Hepatocyte (in vitro differentiated cells): ENCODE results near the gene ZNF26. TPM values are rescaled to one million over a fixed set of nuclear protein-coding genes. Genes with fewer than 3 reads are reported as not detected.

ENCODE experiments used
- DNase-seq: peaks from one replicate; pipeline ENCODE4 v3.0.0-alpha.2; 2016; ENCODE audit warnings: low spot score
- H2AFZ ChIP-seq: fragments of 200-600 bp; sonication (generic); 2 replicates; pipeline ENCODE4 v1.6.0; 2016; ENCODE audit warnings: antibody characterized with exemption, mild to moderate bottlenecking
- H3K27ac ChIP-seq: fragments of 200-600 bp; sonication (generic); 2 replicates; pipeline ENCODE4 v1.5.1; 2016; ENCODE audit warnings: mild to moderate bottlenecking
- H3K27me3 ChIP-seq: fragments of 200-600 bp; sonication (generic); 2 replicates; pipeline ENCODE4 v1.6.1; 2016
- H3K36me3 ChIP-seq: fragments of 200-600 bp; sonication (generic); replicated peaks from 2 replicates; pipeline ENCODE4 v1.5.1; 2016; ENCODE audit warnings: low read depth; ENCODE audit not compliant: insufficient read depth
- H3K4me1 ChIP-seq: fragments of 200-600 bp; sonication (generic); 2 replicates; pipeline ENCODE4 v1.5.1; 2016; ENCODE audit warnings: mild to moderate bottlenecking, moderate library complexity; ENCODE audit not compliant: insufficient read depth
- H3K4me2 ChIP-seq: fragments of 200-600 bp; sonication (generic); 2 replicates; pipeline ENCODE4 v1.6.0; 2016
- H3K4me3 ChIP-seq: fragments of 200-600 bp; sonication (generic); 2 replicates; pipeline ENCODE4 v1.5.1; 2016; ENCODE audit warnings: mild to moderate bottlenecking
- H3K79me2 ChIP-seq: fragments of 200-600 bp; sonication (generic); 2 replicates; pipeline ENCODE4 v1.6.0; 2017; ENCODE audit warnings: mild to moderate bottlenecking
- H3K9me2 ChIP-seq: fragments of 200-600 bp; sonication (generic); replicated peaks from 2 replicates; pipeline ENCODE4 v1.6.0; 2017; ENCODE audit warnings: mild to moderate bottlenecking; ENCODE audit not compliant: insufficient read depth
- H3K9me3 ChIP-seq: fragments of 200-600 bp; sonication (generic); 2 replicates; pipeline ENCODE4 v1.5.1; 2016; ENCODE audit warnings: low read depth, mild to moderate bottlenecking
- H4K20me1 ChIP-seq: fragments of 200-600 bp; sonication (generic); 2 replicates; pipeline ENCODE4 v1.6.0; 2016; ENCODE audit warnings: mild to moderate bottlenecking; ENCODE audit not compliant: insufficient read depth, poor library complexity, severe bottlenecking
- CTCF ChIP-seq: fragments of 200-600 bp; sonication (generic); IDR thresholded peaks from 2 replicates; pipeline ENCODE4 v1.5.1; 2016; ENCODE audit warnings: antibody characterized with exemption, mild to moderate bottlenecking; ENCODE audit not compliant: poor library complexity
- EZH2 ChIP-seq: fragments of 200-600 bp; sonication (generic); IDR thresholded peaks from 2 replicates; pipeline ENCODE4 v1.6.1; 2016; ENCODE audit warnings: antibody characterized with exemption, mild to moderate bottlenecking, borderline replicate concordance
- EZH2phosphoT487 ChIP-seq: fragments of 200-600 bp; sonication (generic); IDR thresholded peaks from one replicate; pipeline ENCODE4 v1.6.1; 2018; ENCODE audit warnings: antibody characterized with exemption, mild to moderate bottlenecking, low read depth, moderate library complexity; ENCODE audit not compliant: unreplicated experiment, severe bottlenecking
- WGBS: methylation state at CpG from one replicate; pipeline ENCODE4 v1.1.6; 2016; ENCODE audit warnings: low lambda C conversion rate; ENCODE audit errors: missing lambda C conversion rate; 5-methylcytosine and 5-hydroxymethylcytosine counted together
- polyA plus RNA-seq: library from polyadenylated mRNA; unstranded; fragments of >200 nt; fragmentation: Nextera tagmentation; extraction: Ambion mirVana; gene quantifications from 2 replicates; pipeline ENCODE4 v1.2.1, GENCODE V29; 2016
- total RNA-seq: library from RNA; depleted of rRNA; stranded (reverse); fragments of >200 nt; gene quantifications from 2 replicates; pipeline ENCODE4 v1.2.3, GENCODE V29; 2014

ZNF26 gene
- total and polyA plus RNA-seq, 2 experiments from 2014 or later = 5.3 to 15.2 TPM

GRCh38 chr12:132965796-132966195, 20.4 kb upstream of the ZNF26 start:
- Histone ChIP-seq H3K4me3 (no peak overlapping the region), H3K79me2 (no peaks in the 10 kb centered on the region), H4K20me1 (no peaks in the 10 kb centered on the region), H3K27ac (no peak overlapping the region), H3K9me2 (no peaks in the 10 kb centered on the region), H3K4me1 (no peaks in the 10 kb centered on the region), H3K27me3 (no peaks in the 10 kb centered on the region), H2AFZ (no peak overlapping the region), H3K4me2 (no peak overlapping the region), H3K36me3 (no peaks in the 10 kb centered on the region), H3K9me3 (no peaks in the 10 kb centered on the region)
- DNase-seq = no peak
- TF ChIP-seq EZH2phosphoT487 = no peak
- TF ChIP-seq EZH2 = no peak
- WGBS = 92% methylated on average over 12 of the region's 12 CpGs

- 86% methylated on average over 12 of the region's 12 CpGs for WGBS
- DNase-seq = no peak
- no peak overlapping the region for H3K27ac ChIP-seq
- no peaks in the 10 kb centered on the region for H3K9me3 ChIP-seq
- H3K27me3 ChIP-seq = no peaks in the 10 kb centered on the region
- no peaks in the 10 kb centered on the region for H3K9me2 ChIP-seq
- TF ChIP-seq CTCF (no peak), EZH2 (no peak), EZH2phosphoT487 (no peak)
- H3K4me3 ChIP-seq = no peak overlapping the region
- no peaks in the 10 kb centered on the region for H3K79me2 ChIP-seq
- H4K20me1 ChIP-seq = no peaks in the 10 kb centered on the region
- no peaks in the 10 kb centered on the region for H3K36me3 ChIP-seq
- H2AFZ ChIP-seq = no peak overlapping the region
- H3K4me1 ChIP-seq = no peaks in the 10 kb centered on the region
- H3K4me2 ChIP-seq = no peak overlapping the region
These were observed 19.3 kb upstream of the ZNF26 start for GRCh38 chr12:132966676-132967415.

- whole genome bisulfite sequencing = 93% methylated on average over 15 of the region's 21 CpGs
- no peak overlapping the region for H3K4me2 ChIP-seq
These were observed 18.4 kb upstream of the ZNF26 start for GRCh38 chr12:132967736-132968135.

More at GRCh38 chr12:132967736-132968135, 18.4 kb upstream of the ZNF26 start:
- Histone ChIP-seq H3K27ac (no peak overlapping the region), H2AFZ (no peak overlapping the region), H3K4me1 (no peaks in the 10 kb centered on the region), H3K9me2 (no peaks in the 10 kb centered on the region), H3K27me3 (no peaks in the 10 kb centered on the region), H3K36me3 (no peaks in the 10 kb centered on the region), H3K79me2 (no peaks in the 10 kb centered on the region), H3K4me3 (no peak overlapping the region), H3K9me3 (no peaks in the 10 kb centered on the region), H4K20me1 (no peaks in the 10 kb centered on the region)
- DNase-seq = no peak
- TF ChIP-seq EZH2phosphoT487 = no peak
- no peak for TF ChIP-seq CTCF
- no peak for TF ChIP-seq EZH2
